ENCODE data around the gene EPHA4.

- TF ChIP-seq CTCF (IDR thresholded peaks at IDR 0.05): no peak
- TF ChIP-seq ZFX (IDR thresholded peaks at IDR 0.05; ENCODE audit: borderline replicate concordance): no peak
Observed at GRCh38 chr2:221561770-221562169, 10.3 kb downstream of the EPHA4 start.

Data from 22Rv1 (cell line).